Kidney epithelial cell (primary cell): ENCODE measurements around the gene PGRMC2. TPM values are rescaled to one million over a fixed set of nuclear protein-coding genes. Genes with fewer than 3 reads are reported as not detected.
A peak's percentile ranks its signal among the peaks of the same experiment; 100 is the strongest.

Experiments used
- DNase-seq: peaks from one replicate; pipeline ENCODE4 v3.0.0-alpha.2; 2010; ENCODE audit warnings: low read depth
- H3K27me3 ChIP-seq: 2 replicates; pipeline ENCODE4 v1.6.0; 2011; ENCODE audit warnings: low read length; ENCODE audit not compliant: control insufficient read depth, insufficient read depth
- H3K36me3 ChIP-seq: 2 replicates; pipeline ENCODE4 v1.5.1; 2011; ENCODE audit warnings: low read length; ENCODE audit not compliant: control insufficient read depth, insufficient read depth
- H3K4me3 ChIP-seq: 2 replicates; pipeline ENCODE4 v1.5.1; 2011; ENCODE audit warnings: low read depth, mild to moderate bottlenecking, control low read depth, low read length
- CTCF ChIP-seq: IDR thresholded peaks from 2 replicates; pipeline ENCODE4 v1.5.1; 2011; ENCODE audit warnings: mild to moderate bottlenecking, moderate library complexity, low read length, control low read depth, inconsistent platforms; ENCODE audit not compliant: insufficient read depth, poor library complexity, severe bottlenecking
- total RNA-seq: library from RNA; depleted of rRNA; stranded (reverse); fragments of >200 nt; gene quantifications from 2 replicates; pipeline ENCODE4 v1.2.3, GENCODE V29; 2015

The PGRMC2 gene
- total RNA-seq, 1 donor from 2014 or later = 29.6 TPM

DNA sequence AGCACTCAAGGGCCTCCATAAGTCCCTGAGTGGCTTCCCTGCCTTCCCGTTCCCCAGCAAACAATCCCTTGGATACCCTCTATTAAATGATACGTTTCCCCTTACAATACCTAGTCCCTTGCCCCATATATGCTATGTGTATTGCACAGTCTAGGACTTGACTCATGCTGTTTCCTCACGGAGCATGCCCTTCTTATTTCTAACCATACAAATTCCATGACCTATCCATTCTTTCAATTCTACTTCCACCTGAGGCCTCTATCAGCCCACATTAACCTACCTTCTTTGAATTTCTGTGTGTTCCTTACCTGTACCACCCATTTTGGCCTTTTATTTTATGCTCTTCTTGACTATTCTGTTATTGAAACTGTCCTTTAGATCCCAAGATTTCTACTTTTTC is 2.9 kb upstream of the PGRMC2 start:
- TF ChIP-seq CTCF = no peak
- DNase-seq = no peak

GRCh38 chr4:128289523-128290158 is 2.0 kb upstream of the PGRMC2 start:
- Histone ChIP-seq H3K27me3 (no peaks in the 10 kb centered on the region), H3K4me3 (no peak overlapping the region), H3K36me3 (no peaks in the 10 kb centered on the region)
- TF ChIP-seq CTCF = no peak
- DNase-seq = no peak

More for the DNA sequence above, 2.9 kb upstream of the PGRMC2 start:
- Histone ChIP-seq H3K36me3 (no peaks in the 10 kb centered on the region), H3K4me3 (no peak overlapping the region), H3K27me3 (no peaks in the 10 kb centered on the region)

DNA sequence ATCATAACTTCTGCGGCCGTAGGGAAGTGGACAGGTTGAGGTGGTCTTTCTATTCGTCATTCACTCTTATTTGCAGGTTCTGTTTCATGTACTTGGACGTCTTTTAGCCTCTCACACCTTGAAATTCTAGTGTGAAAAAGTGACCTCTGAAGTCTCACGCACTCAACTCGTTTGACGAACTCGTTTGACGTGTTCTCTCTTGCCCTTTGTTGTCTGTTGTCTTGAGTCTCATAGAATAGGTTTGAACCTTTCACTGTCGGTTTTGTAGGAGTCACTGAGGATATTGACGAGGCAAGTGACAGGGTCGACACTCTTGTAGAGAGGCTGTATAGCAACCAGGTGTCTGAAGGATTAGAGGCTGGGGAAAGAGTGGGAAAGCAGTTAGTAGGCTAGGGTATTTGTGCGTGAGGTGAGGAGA is 1.1 kb upstream of the PGRMC2 start:
- no peak for TF ChIP-seq CTCF

DNA sequence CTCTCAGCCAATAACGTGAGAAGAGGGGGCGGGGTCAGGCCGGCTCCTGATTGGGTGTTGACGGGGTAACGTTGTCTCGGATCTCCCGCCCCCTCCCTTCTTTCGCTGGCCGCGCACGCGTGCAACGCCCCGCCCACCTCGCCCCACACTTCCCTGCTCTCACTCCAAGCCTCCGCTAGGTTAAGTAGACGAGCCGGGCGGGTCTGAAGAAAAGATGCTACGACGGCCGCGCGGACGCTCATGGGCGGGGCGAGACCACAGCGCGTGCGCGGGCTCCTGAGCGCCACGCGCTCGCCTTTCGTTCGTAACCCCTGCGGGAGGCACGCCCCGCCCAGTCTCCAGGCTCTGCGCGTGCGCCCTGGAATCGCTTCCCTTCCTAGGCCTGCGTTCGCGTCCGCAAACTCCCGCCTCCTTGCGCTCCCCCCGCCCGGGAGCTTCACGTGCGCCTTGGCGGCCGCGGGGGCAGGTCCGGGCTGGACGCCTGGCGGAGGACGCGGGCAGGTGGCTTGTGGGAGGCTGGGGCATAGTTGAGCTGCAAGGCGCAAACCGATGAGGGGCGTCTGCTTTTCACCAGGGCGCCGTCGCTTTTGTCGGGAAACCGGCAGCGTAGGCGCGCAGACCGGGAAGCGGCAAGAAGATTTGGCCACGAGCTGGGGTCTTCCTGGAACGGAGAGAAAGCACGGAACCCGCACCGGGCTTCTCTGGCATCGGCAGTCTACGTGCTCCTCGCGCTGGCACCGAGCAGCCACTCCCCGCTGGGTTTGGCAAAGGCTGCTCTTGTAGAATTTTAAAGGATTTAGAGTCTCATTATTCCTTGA is 467 bp upstream of the PGRMC2 start:
- H3K27me3 ChIP-seq = no peaks in the 10 kb centered on the region
- peak overlapping the region; percentile 94 for H3K4me3 ChIP-seq
- no peaks in the 10 kb centered on the region for H3K36me3 ChIP-seq
- peak; percentile 9 for TF ChIP-seq CTCF
- peak; percentile 93 for DNase-seq

More for the DNA sequence above, 1.1 kb upstream of the PGRMC2 start:
- DNase-seq = no peak
- peak overlapping the region; percentile 94 for H3K4me3 ChIP-seq
- no peaks in the 10 kb centered on the region for H3K36me3 ChIP-seq
- H3K27me3 ChIP-seq = no peaks in the 10 kb centered on the region

- H3K27me3 ChIP-seq = no peaks in the 10 kb centered on the region
- peak overlapping the region; percentile 94 for H3K4me3 ChIP-seq
- H3K36me3 ChIP-seq = no peaks in the 10 kb centered on the region
- DNase-seq = no peak
- TF ChIP-seq CTCF = no peak
Observed at GRCh38 chr4:128286474-128287058, 1.0 kb downstream of the PGRMC2 start.
